ENCODE measurements around the gene TSGA10IP.

Gene TSGA10IP

DNA sequence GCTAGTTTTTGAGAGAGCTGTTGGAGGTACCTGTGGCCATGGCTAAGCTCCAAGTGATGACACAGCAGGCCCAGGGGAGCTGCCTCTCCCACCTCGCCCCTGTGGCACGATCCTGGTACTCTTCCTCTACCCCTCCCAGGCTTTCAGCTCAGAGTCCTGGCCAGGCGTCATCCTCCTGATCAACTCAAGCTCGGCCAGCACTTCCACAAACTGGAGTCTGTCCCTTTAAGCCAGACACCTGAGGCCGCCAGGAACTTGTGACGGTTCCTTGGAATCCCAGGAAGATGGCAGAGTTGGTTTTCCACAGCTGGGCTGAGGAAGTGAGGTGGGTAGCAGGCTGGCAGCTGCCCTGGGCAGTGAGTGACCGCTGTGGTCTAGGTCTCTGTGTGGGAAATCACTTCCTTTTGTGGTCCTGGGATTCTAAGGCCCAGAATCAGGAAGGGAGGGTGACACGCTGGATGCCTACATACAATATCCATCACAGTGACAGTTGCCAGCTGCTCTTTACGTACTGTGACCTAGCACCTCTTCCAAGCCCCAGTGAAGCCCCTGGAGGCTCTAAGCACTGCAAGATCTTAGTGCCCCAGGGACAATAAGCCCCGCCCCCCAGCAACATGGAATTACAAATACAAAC, 63.3 kb downstream of the TSGA10IP start:
- DNase-seq, result no peak
